ENCODE measurements around the gene STXBP5. TPM values are rescaled to one million over a fixed set of nuclear protein-coding genes. Genes with fewer than 3 reads are reported as not detected.

The STXBP5 gene
- total and polyA plus RNA-seq, 9 of the 15 experiments (the other 6 are each of a cell fraction or from before 2014, with no cell fraction given): 23.3 to 172 (median 71.5) TPM

- TF ChIP-seq CHD7 (IDR thresholded peaks at IDR 0.05; ENCODE audit: low read depth, low read length): no peak
- no peak for TF ChIP-seq ZNF699 (CRISPR knock-in tag; IDR thresholded peaks at IDR 0.05; ENCODE audit: insufficient replicate concordance)
- no peak for TF ChIP-seq HMGN3 (IDR thresholded peaks at IDR 0.05; ENCODE audit: borderline replicate concordance, extremely low read depth, insufficient read length, low read depth, low read length)
- no peak for TF ChIP-seq TGIF2 (CRISPR knock-in tag; IDR thresholded peaks at IDR 0.05)
- TF ChIP-seq TCF15 (CRISPR knock-in tag; IDR thresholded peaks at IDR 0.05): no peak
- no peak for TF ChIP-seq ZBTB33 (CRISPR knock-in tag; IDR thresholded peaks at IDR 0.05)
- no peak for TF ChIP-seq TCFL5 (CRISPR knock-in tag; conservative IDR thresholded peaks at IDR 0.05)
- TF ChIP-seq PATZ1 (CRISPR knock-in tag; IDR thresholded peaks at IDR 0.05; ENCODE audit: borderline replicate concordance): no peak
These were observed 19.0 kb upstream of the STXBP5 start (continued) for GRCh38 chr6:147185216-147185615.

Measured in K562 (cell line).